Activated CD4-positive, alpha-beta memory T cell treated with anti-CD3 and anti-CD28 coated beads for 36 hours (primary cell): Measurements from ENCODE around the gene CRB1. TPM values are rescaled to one million over a fixed set of nuclear protein-coding genes. Genes with fewer than 3 reads are reported as not detected.

Experiments
- CTCF ChIA-PET: fragments of 350-600 bp; sonication (Branson Sonifier 250); formaldehyde crosslinking; loops from one replicate; lab custom pipeline; 2021; ENCODE audit warnings: antibody characterized with exemption, inconsistent platforms; lab: Charles Lee
- POLR2A ChIA-PET: fragments of 350-600 bp; sonication (Branson Sonifier 250); formaldehyde crosslinking; loops from one replicate; lab custom pipeline; 2021; ENCODE audit warnings: antibody characterized with exemption; lab: Charles Lee
- DNase-seq: peaks from one replicate; pipeline ENCODE4 v3.0.0-alpha.2; 2020
- H3K27ac Mint-ChIP-seq: one replicate; pipeline ENCODE4 v1.8.0; 2021; ENCODE audit warnings: mixed read lengths
- H3K27me3 Mint-ChIP-seq: one replicate; pipeline ENCODE4 v1.8.0; 2021; ENCODE audit warnings: mixed read lengths
- H3K36me3 Mint-ChIP-seq: one replicate; pipeline ENCODE4 v1.8.0; 2021; ENCODE audit warnings: mixed read lengths
- H3K4me1 Mint-ChIP-seq: one replicate; pipeline ENCODE4 v1.8.0; 2021; ENCODE audit warnings: low read depth, mixed read lengths
- H3K4me3 Mint-ChIP-seq: one replicate; pipeline ENCODE4 v1.8.0; 2021; ENCODE audit warnings: mild to moderate bottlenecking, mixed read lengths
- H3K9me3 Mint-ChIP-seq: one replicate; pipeline ENCODE4 v1.8.0; 2021; ENCODE audit warnings: mixed read lengths
- intact Hi-C: fragments of 100-400 bp; cut with micrococcal nuclease; formaldehyde crosslinking; loops from one replicate; pipeline ENCODE4 v1.15.1; 2023
- total RNA-seq, 2 experiments: library from RNA; stranded (reverse); gene quantifications; one replicate each; pipeline ENCODE4 v1.2.3, GENCODE V29; 2021

CRB1 gene
- not detected for total RNA-seq

DNA sequence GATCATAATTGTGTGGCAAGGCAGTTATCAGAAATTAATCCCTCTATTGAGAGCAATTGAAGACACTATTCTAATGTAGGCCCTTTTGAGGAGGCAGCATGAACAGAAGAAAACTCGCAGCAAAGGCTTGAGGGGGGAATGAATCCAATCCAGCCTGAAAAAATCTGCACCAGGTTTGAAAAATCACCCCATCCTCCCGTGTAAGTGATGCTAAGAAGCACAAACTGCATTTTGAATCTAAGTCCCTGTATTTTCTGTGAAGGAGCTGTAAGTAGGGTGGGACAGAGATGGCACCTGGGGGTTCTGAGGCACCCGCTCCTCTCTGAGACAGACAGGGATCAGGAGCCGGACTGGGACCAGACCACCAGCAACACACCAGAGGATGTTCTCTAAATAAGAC is at the start of gene CRB1:
Gene CRB1 (plus strand): TSS at position 241 of the 400 bp plus-strand sequence. CDS start 161 bp downstream, outside the sequence.
- H3K36me3 Mint-ChIP-seq, result no peaks in the 10 kb centered on the region
- ChIA-PET CTCF (no interaction called here), POLR2A (no interaction called here)
- no peaks in the 10 kb centered on the region for H3K27me3 Mint-ChIP-seq
- H3K9me3 Mint-ChIP-seq, result no peaks in the 10 kb centered on the region
- H3K27ac Mint-ChIP-seq, result no peak within 1 kb of the TSS
- no peak within 1 kb of the TSS for H3K4me3 Mint-ChIP-seq
- no peak for DNase-seq
- H3K4me1 Mint-ChIP-seq, result no peaks in the 10 kb centered on the region
- intact Hi-C loops, result no loop called here

DNA sequence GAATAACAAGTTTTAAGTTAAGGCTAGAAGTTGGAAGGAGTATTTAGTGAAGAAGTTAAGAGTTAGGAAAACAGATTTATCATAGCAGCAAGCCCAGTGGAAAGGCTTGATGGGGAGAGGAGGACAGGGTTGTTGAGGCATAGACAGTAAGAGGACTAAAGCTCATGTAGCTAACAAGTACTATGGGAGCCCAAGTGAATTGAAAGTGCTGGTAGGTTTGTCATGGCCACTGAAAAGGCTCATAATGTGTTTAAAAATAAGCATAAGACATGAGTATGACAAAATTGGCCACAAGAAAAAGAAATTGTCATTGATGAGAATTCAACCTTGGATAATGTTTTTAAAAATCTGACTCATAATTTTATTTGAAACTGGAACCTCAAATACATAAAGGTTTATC is 49.2 kb upstream of the CRB1 start:
- no peaks in the 10 kb centered on the region for H3K4me1 Mint-ChIP-seq
- no peak overlapping the region for H3K4me3 Mint-ChIP-seq
- no peak overlapping the region for H3K27ac Mint-ChIP-seq
- H3K27me3 Mint-ChIP-seq, result no peaks in the 10 kb centered on the region
- intact Hi-C loops, result no loop called here
- H3K36me3 Mint-ChIP-seq, result no peaks in the 10 kb centered on the region
- DNase-seq, result no peak
- peaks cover 4% of the 10 kb centered on the region for H3K9me3 Mint-ChIP-seq
- POLR2A ChIA-PET, result no interaction called here
- CTCF ChIA-PET, result no interaction called here

DNA sequence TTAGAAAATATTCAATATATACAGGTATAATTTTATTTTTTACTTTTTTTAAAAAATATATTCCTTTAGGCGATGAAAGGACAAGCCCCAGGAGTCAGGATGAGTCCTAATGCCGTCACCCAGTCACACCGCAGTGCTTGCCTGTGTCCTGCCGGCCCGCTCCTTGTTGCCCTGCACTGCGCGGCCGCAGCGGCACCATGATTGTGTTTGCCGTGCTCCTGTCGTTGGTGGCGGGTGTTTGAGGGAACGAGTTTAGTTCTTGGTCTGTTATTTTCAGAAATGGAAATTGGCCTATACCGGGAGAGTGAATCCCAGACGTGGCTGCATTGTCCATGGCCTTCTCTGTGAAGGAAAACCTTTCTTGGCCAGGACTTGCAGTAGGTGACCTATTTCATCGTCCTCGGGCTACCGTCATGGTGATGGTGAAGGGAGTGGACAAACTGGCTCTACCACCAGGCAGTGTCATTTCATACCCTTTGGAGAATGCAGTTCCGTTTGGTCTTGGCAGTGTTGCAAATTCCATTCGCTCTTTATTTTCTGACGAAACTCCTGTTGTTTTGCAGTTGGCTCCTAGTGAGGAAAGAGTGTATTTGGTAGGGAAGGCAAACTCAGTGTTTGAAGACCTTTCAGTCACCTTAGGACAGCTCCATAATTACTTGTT is 45.9 kb upstream of the CRB1 start:
- Mint-ChIP-seq H3K36me3 (no peaks in the 10 kb centered on the region), H3K4me3 (no peak overlapping the region), H3K27me3 (no peaks in the 10 kb centered on the region), H3K4me1 (no peaks in the 10 kb centered on the region), H3K27ac (no peak overlapping the region), H3K9me3 (no peaks in the 10 kb centered on the region)
- ChIA-PET CTCF (no interaction called here), POLR2A (no interaction called here)
- intact Hi-C loops, result no loop called here
- no peak for DNase-seq

DNA sequence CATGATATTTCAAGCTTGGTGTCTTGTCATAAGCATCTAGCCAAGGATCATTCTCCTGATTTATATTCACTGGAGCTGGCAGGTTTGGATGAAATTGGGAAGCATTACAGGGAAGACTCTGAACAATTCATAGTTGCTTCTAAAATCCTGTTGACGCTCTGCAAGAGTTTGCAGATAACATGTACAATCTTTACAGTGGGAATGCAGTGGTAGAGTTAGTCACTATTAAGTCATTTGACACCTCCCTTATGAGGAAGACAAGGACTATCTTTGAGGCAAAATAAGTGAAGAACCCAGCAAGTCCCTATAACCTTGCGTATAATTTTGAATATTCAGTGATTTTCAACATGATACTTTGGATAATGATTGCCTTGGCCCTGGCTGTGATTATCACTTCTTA is 45.3 kb upstream of the CRB1 start:
- ChIA-PET POLR2A (no interaction called here), CTCF (no interaction called here)
- Mint-ChIP-seq H3K36me3 (no peaks in the 10 kb centered on the region), H3K27me3 (no peaks in the 10 kb centered on the region), H3K9me3 (no peaks in the 10 kb centered on the region), H3K4me1 (no peaks in the 10 kb centered on the region), H3K4me3 (no peak overlapping the region), H3K27ac (no peak overlapping the region)
- DNase-seq, result no peak
- intact Hi-C loops, result no loop called here

DNA sequence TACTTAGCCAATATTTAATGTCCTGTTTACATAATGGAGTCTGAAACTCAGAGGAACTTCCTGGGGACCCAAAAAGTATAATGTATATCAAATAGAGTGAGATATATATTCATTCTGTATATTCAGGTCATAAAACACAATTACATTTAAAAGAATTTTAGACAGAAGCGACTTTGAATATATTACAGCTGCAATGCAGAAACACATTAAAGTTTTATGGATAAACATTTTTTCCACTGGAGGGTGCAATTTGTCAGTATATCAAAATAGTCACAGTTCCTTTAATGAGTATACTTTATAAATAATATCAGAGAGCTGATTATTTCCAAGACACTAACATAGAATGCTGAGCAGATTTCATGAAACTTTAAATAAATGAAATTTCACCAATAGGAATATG is 43.9 kb upstream of the CRB1 start:
- Mint-ChIP-seq H3K27me3 (no peaks in the 10 kb centered on the region), H3K9me3 (no peaks in the 10 kb centered on the region), H3K27ac (no peak overlapping the region), H3K36me3 (no peaks in the 10 kb centered on the region), H3K4me3 (no peak overlapping the region), H3K4me1 (no peaks in the 10 kb centered on the region)
- ChIA-PET POLR2A (no interaction called here), CTCF (no interaction called here)
- DNase-seq, result no peak
- intact Hi-C loops, result no loop called here

DNA sequence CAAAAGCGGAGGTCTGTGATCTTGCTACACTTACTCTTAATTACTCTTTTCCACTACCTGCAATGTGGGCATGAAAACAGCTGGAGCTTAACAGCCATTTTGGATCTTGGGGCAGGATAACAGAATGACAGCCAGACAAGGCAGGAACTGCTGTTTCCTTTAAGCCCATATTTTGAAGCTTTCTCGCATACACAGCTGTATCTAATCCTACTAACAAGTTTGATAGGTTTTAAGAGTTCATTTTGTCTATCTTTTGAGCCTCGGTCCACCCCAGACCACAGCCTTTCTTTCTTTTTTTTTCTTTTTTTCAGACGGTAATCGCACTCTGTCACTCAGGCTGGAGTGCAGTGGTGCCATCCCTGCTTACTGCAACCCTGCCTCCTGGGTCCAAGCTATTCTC is 42.4 kb upstream of the CRB1 start:
- intact Hi-C loops, result no loop called here
- Mint-ChIP-seq H3K27me3 (no peaks in the 10 kb centered on the region), H3K9me3 (no peaks in the 10 kb centered on the region), H3K4me1 (no peaks in the 10 kb centered on the region), H3K27ac (no peak overlapping the region), H3K36me3 (no peaks in the 10 kb centered on the region), H3K4me3 (no peak overlapping the region)
- CTCF ChIA-PET, result no interaction called here
- DNase-seq, result no peak
- POLR2A ChIA-PET, result no interaction called here

DNA sequence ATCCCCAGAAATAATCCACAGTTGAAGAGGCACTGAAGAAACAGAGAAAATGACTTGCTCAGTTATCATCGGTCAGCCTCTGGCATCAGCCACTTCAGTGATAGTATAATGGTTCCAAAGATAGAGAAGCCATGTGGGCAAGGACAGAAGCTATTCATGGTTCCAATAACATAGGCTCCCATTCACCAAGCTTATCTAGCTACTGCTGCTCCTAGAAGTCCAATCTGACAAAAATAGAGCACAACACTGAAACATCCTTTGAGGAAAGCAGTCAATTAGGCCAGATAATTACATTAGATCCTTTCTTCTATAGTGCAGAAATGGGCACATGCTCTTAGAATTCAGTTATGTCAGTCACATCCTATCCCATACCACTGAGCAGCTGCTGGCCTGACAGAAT is 33.5 kb upstream of the CRB1 start:
- Mint-ChIP-seq H3K9me3 (no peaks in the 10 kb centered on the region), H3K4me3 (no peak overlapping the region), H3K36me3 (no peaks in the 10 kb centered on the region), H3K4me1 (no peaks in the 10 kb centered on the region), H3K27ac (no peak overlapping the region), H3K27me3 (no peaks in the 10 kb centered on the region)
- CTCF ChIA-PET, result no interaction called here
- intact Hi-C loops, result no loop called here
- DNase-seq, result no peak
- POLR2A ChIA-PET, result no interaction called here

DNA sequence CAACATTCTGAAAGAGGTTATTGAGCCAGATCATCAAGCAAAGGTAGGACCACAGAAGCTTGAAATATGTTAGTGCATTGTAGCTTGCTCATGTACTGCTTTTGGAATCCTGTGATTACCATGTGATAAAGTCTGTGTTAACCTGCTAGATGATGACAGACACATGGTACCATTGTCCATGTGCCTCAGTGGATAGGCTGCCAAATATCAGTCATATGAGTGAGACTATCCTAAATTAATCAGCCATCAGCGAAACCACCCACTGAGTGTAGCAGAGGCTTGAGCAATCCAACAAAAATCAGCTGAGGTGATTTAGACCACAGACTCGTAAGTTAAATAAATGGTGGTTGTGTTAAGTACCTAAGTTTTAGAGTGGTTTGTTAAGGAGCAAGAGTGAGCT is 32.7 kb upstream of the CRB1 start:
- DNase-seq, result no peak
- H3K4me3 Mint-ChIP-seq, result no peak overlapping the region
- H3K9me3 Mint-ChIP-seq, result no peaks in the 10 kb centered on the region
- CTCF ChIA-PET, result interaction anchor here (1.3 to 1.4 kb wide), 2 partner anchors 55 to 121 kb away, joined by 3 to 4 read pairs; no protein-coding TSS in a partner anchor
- H3K27me3 Mint-ChIP-seq, result no peaks in the 10 kb centered on the region
- H3K27ac Mint-ChIP-seq, result no peak overlapping the region
- H3K4me1 Mint-ChIP-seq, result no peaks in the 10 kb centered on the region
- POLR2A ChIA-PET, result no interaction called here
- intact Hi-C loops, result no loop called here
- H3K36me3 Mint-ChIP-seq, result no peaks in the 10 kb centered on the region

DNA sequence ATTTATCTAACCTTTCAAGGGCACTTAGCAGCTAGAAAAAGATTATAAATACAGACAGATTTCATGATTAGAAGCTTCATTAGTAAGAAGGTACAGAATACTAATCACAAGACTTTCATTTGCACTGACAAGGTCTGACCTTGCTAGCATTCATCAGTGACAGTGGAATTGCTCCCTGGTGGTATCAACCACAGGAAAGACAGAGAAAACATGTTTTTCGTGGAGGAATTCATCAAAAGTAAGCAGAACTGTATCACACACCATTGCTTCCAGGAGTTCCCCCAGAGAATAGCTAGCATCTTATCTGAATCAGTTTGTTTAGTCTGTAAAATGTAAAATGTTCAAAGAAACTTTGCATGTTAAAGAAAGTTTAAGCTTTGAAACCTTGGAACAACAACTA is 20.6 kb upstream of the CRB1 start:
- Mint-ChIP-seq H3K4me1 (no peaks in the 10 kb centered on the region), H3K9me3 (no peaks in the 10 kb centered on the region), H3K27ac (no peak overlapping the region), H3K27me3 (no peaks in the 10 kb centered on the region), H3K36me3 (peaks cover 2% of the 10 kb centered on the region), H3K4me3 (no peak overlapping the region)
- POLR2A ChIA-PET, result no interaction called here
- intact Hi-C loops, result no loop called here
- no peak for DNase-seq
- CTCF ChIA-PET, result no interaction called here

DNA sequence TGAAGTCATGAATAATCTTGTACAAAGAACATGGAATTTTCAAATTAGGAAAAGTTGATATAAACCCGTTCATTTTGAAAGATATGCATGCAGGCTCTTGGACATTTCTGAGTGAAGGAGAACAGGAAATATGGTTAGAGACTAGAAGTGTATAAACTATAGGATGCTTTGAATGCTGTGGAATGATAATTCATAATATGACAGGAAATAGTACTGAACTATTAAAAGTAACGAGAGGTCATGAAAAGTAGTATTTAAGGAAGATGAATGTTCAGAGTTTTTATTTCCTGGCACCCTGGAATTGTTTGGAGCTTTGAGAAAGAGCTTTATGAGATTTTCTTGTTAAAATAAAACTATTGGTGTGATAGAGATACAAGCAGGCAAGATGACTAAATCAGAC is 18.7 kb upstream of the CRB1 start:
- no peaks in the 10 kb centered on the region for H3K36me3 Mint-ChIP-seq
- POLR2A ChIA-PET, result no interaction called here

DNA sequence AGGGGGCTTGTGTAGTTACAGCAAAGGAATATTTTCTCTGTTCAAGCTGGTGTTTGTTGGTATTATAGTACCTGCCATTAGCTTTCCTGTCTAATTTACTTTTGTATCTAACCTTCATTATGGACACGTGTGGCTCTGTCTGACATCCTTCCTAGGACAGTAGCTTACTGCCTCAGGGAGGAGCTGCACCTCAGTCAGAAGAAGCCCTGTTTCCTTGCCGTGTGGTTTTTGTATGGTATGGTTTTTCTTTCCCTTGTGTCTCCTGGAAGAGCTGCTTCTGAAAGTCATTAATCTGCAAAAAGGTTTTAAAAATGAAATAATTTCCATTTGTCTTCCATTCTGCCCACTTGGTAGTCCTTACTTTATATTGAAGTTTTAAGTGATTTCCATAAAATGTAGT is 17.4 kb upstream of the CRB1 start:
- ChIA-PET CTCF (no interaction called here), POLR2A (no interaction called here)
- no peaks in the 10 kb centered on the region for H3K36me3 Mint-ChIP-seq
- H3K4me1 Mint-ChIP-seq, result no peaks in the 10 kb centered on the region
- DNase-seq, result no peak
- H3K9me3 Mint-ChIP-seq, result no peaks in the 10 kb centered on the region
- no peak overlapping the region for H3K4me3 Mint-ChIP-seq
- H3K27me3 Mint-ChIP-seq, result no peaks in the 10 kb centered on the region
- no peak overlapping the region for H3K27ac Mint-ChIP-seq
- intact Hi-C loops, result no loop called here

More for the DNA sequence above, 18.7 kb upstream of the CRB1 start:
- Mint-ChIP-seq H3K4me3 (no peak overlapping the region), H3K27me3 (no peaks in the 10 kb centered on the region), H3K4me1 (no peaks in the 10 kb centered on the region), H3K9me3 (no peaks in the 10 kb centered on the region), H3K27ac (no peak overlapping the region)
- CTCF ChIA-PET, result no interaction called here
- intact Hi-C loops, result no loop called here
- no peak for DNase-seq

DNA sequence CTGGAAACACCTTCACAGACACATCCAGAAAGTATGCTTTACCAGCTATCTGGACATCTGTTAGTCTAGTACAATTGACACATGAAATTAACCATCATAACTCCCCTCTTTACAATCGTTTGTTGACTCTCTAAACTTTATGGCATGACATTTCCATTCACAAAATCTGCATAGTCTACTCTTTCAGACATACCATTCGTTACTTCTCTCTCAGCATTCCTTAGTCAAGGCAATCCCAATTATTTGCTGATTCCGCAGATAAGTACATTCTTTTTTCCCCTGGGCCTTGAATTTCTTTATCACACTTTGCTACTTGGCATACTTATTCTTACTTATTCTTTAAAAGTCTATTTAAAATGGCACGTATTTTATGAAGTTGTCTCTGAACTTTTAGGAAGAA is 15.1 kb upstream of the CRB1 start:
- Mint-ChIP-seq H3K9me3 (no peaks in the 10 kb centered on the region), H3K4me3 (no peak overlapping the region), H3K27me3 (no peaks in the 10 kb centered on the region), H3K27ac (no peak overlapping the region), H3K36me3 (no peaks in the 10 kb centered on the region), H3K4me1 (no peaks in the 10 kb centered on the region)
- DNase-seq, result no peak
- ChIA-PET POLR2A (no interaction called here), CTCF (no interaction called here)
- intact Hi-C loops, result no loop called here

DNA sequence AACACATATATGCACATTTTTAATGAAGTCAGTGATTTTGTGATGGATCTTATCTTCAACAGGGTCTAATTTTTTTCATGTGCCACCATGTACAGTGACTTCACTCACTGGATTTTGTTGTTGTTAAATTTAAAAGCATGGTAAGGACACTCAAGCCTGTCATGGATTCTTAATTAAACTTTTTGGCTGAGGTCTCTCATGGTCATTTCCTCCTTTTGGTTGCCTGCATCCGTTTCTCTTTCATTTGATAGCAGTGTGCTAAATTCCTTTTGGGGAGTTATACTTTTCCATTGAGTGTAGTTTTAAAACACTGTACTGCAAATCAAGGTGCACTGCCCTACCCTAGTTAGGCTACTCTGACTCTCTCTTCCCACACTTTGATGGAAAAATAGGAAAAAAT is 13.2 kb upstream of the CRB1 start:
- Mint-ChIP-seq H3K36me3 (no peaks in the 10 kb centered on the region), H3K4me3 (no peak overlapping the region), H3K9me3 (no peaks in the 10 kb centered on the region), H3K27me3 (peaks cover 2% of the 10 kb centered on the region), H3K4me1 (no peaks in the 10 kb centered on the region), H3K27ac (no peak overlapping the region)
- CTCF ChIA-PET, result no interaction called here
- POLR2A ChIA-PET, result no interaction called here
- no peak for DNase-seq
- intact Hi-C loops, result no loop called here
